Endothelial cell of umbilical vein (primary cell): ENCODE measurements around the gene CCN5. TPM values are rescaled to one million over a fixed set of nuclear protein-coding genes. Genes with fewer than 3 reads are reported as not detected.

ENCODE experiments used
- BruUV-seq: library from RNA; stranded (reverse); fragments of 400-500 nt; replicated peaks from 2 replicates; lab custom pipeline; 2021; lab: Mats Ljungman, UMichigan
- CTCF ChIA-PET: fragments of 300-600, 350-600 bp; sonication (Branson Sonifier 250); formaldehyde crosslinking; loops from one replicate; lab custom pipeline; 2021; ENCODE audit warnings: antibody characterized with exemption, inconsistent platforms; lab: Charles Lee
- POLR2A ChIA-PET: fragments of 300-600, 350-600 bp; sonication (Branson Sonifier 250); formaldehyde crosslinking; loops from one replicate; lab custom pipeline; 2021; ENCODE audit warnings: antibody characterized with exemption, inconsistent platforms; lab: Charles Lee
- DNase-seq: peaks from one replicate; pipeline ENCODE4 v3.0.0-alpha.2; 2011; ENCODE audit warnings: low read depth, low spot score
- FAIRE-seq: peaks from 2 replicates; lab custom pipeline; 2011; peaks lifted over from hg19 to GRCh38; lab: Jason Lieb, UNC
- H2AFZ ChIP-seq: 2 replicates; pipeline ENCODE4 v1.6.0; 2012; ENCODE audit warnings: low read depth, low read length, control low read depth, inconsistent platforms
- H3K27ac ChIP-seq: 2 replicates; pipeline ENCODE4 v1.5.1; 2011; ENCODE audit warnings: low read depth, mild to moderate bottlenecking, control low read depth, low read length, moderate library complexity; ENCODE audit not compliant: insufficient read depth
- H3K27me3 ChIP-seq, 2 experiments: 2 replicates each; pipeline versions ENCODE4 v1.6.0 to v1.6.1; 2011; ENCODE audit warnings: low read length in 2 of 2, mixed read lengths in 1 of 2; ENCODE audit not compliant: control insufficient read depth in 2 of 2, insufficient read depth in 2 of 2
- H3K36me3 ChIP-seq, 2 experiments: 2 replicates in 1 of 2; 3 replicates in 1 of 2; pipeline ENCODE4 v1.5.1; 2011; ENCODE audit warnings: low read length in 2 of 2, mild to moderate bottlenecking in 1 of 2, moderate library complexity in 1 of 2; ENCODE audit not compliant: control insufficient read depth in 2 of 2, insufficient read depth in 2 of 2; ENCODE audit errors: extremely low read depth in 1 of 2
- H3K4me1 ChIP-seq: 3 replicates; pipeline ENCODE4 v1.5.1; 2011; ENCODE audit warnings: mild to moderate bottlenecking, low read length; ENCODE audit not compliant: control insufficient read depth, insufficient read depth; ENCODE audit errors: extremely low read depth
- H3K4me2 ChIP-seq: 2 replicates; pipeline ENCODE4 v1.6.1; 2011; ENCODE audit warnings: low read length, control low read depth, mixed read lengths; ENCODE audit not compliant: insufficient read depth
- H3K4me3 ChIP-seq, 3 experiments: fragments of 200-600 bp in 1 of 3; sonication (generic), shearing (Covaris generic) in 1 of 3; replicated peaks in 1 of 3; 2 replicates each; pipeline ENCODE4 v1.5.1; 2011 to 2016; ENCODE audit warnings: control low read depth in 3 of 3, low read length in 3 of 3, mild to moderate bottlenecking in 2 of 3, inconsistent platforms in 1 of 3, low read depth in 1 of 3, moderate library complexity in 1 of 3; ENCODE audit not compliant: insufficient read depth in 1 of 3
- H3K79me2 ChIP-seq: 2 replicates; pipeline ENCODE4 v1.6.0; 2012; ENCODE audit warnings: low read length, inconsistent platforms; ENCODE audit not compliant: control insufficient read depth, insufficient read depth
- H3K9ac ChIP-seq: replicated peaks from 2 replicates; pipeline ENCODE3; 2011; ENCODE audit warnings: low read length, control low read depth; ENCODE audit not compliant: insufficient read depth; ENCODE audit errors: extremely low read depth
- H3K9me1 ChIP-seq: replicated peaks from 3 replicates; pipeline ENCODE4 v1.6.0; 2011; ENCODE audit warnings: mild to moderate bottlenecking, low read length; ENCODE audit not compliant: control insufficient read depth, insufficient read depth; ENCODE audit errors: extremely low read depth
- H3K9me3 ChIP-seq: replicated peaks from 2 replicates; pipeline ENCODE4 v1.5.1; 2012; ENCODE audit warnings: low read length, inconsistent platforms; ENCODE audit not compliant: control insufficient read depth, insufficient read depth
- H4K20me1 ChIP-seq: replicated peaks from 2 replicates; pipeline ENCODE3; 2011; ENCODE audit warnings: mild to moderate bottlenecking, low read length; ENCODE audit not compliant: control insufficient read depth, insufficient read depth; ENCODE audit errors: extremely low read depth
- EZH2 ChIP-seq: IDR thresholded peaks from 2 replicates; pipeline ENCODE4 v1.6.1; 2012; ENCODE audit warnings: borderline replicate concordance, low read depth, mild to moderate bottlenecking, moderate library complexity, low read length, inconsistent platforms; ENCODE audit not compliant: severe bottlenecking
- JUN ChIP-seq: IDR thresholded peaks from 2 replicates; pipeline ENCODE4 v1.6.1; 2011; ENCODE audit warnings: borderline replicate concordance, low read depth; ENCODE audit not compliant: insufficient read length, insufficient read depth
- POLR2A ChIP-seq: IDR thresholded peaks from 2 replicates; pipeline ENCODE4 v1.6.1; 2012; ENCODE audit warnings: low read depth, mild to moderate bottlenecking, control low read depth, low read length
- POLR2AphosphoS5 ChIP-seq: IDR thresholded peaks from 2 replicates; pipeline ENCODE4 v1.6.1; 2012; ENCODE audit warnings: low read depth, mild to moderate bottlenecking, control low read depth, low read length, moderate library complexity; ENCODE audit not compliant: insufficient read depth
- dilution Hi-C: fragments of 300-500 bp; cut with MboI; formaldehyde crosslinking; loops from one replicate; pipeline ENCODE4 v1.15.0; 2019; ENCODE audit warnings: low sequenced_read_pairs; ENCODE audit not compliant: extremely low pct_ligation_motif_present
- intact Hi-C: fragments of 100-400 bp; cut with micrococcal nuclease; formaldehyde crosslinking; loops from one replicate; pipeline ENCODE4 v1.10.0; 2022
- polyA plus RNA-seq, 4 experiments: library from polyadenylated mRNA; depleted of rRNA in 3 of 4; stranded (reverse) in 3 of 4; unstranded in 1 of 4; fragments of >200 nt; gene quantifications; 2 replicates each; pipeline versions ENCODE4 v1.2.1 to v1.2.3, GENCODE V29; 2011 to 2012; ENCODE audit warnings: missing spikeins in 1 of 4
- total RNA-seq: library from RNA; stranded (reverse); gene quantifications from 2 replicates; pipeline ENCODE4 v1.2.3, GENCODE V29; 2021
- TF ChIP-seq, protein P1 (sequence below): IDR thresholded peaks from 2 replicates; pipeline ENCODE4 v1.6.1; 2011; ENCODE audit not compliant: insufficient read depth, insufficient read length
- TF ChIP-seq, protein P2 (sequence below), 2 donors: IDR thresholded peaks; 1 replicate in 1 of 2; 2 replicates in 1 of 2; pipeline ENCODE4 v1.5.1; 2011; ENCODE audit warnings: low read length in 2 of 2, mild to moderate bottlenecking in 2 of 2, moderate library complexity in 2 of 2, control low read depth in 1 of 2, inconsistent platforms in 1 of 2, low read depth in 1 of 2; ENCODE audit not compliant: insufficient read depth in 1 of 2; ENCODE audit errors: extremely low read depth in 1 of 2

The CCN5 gene
- total and polyA plus RNA-seq, 2 donors (not counting 3 experiments of a cell fraction or from before 2014, with no cell fraction given), result 0.03 TPM; not detected in 1

GRCh38 chr20:44732327-44732726, 17.2 kb downstream of the CCN5 start:
- Histone ChIP-seq H3K27me3 (no peaks in the 10 kb centered on the region), H3K4me2 (no peak overlapping the region), H3K9me1 (no peaks in the 10 kb centered on the region), H2AFZ (peak overlapping the region; percentile 36), H3K4me1 (peaks cover 12% of the 10 kb centered on the region), H3K79me2 (no peaks in the 10 kb centered on the region), H3K36me3 (no peaks in the 10 kb centered on the region), H3K9ac (no peak overlapping the region), H4K20me1 (no peaks in the 10 kb centered on the region), H3K4me3 (no peak overlapping the region), H3K9me3 (no peaks in the 10 kb centered on the region), H3K27ac (no peak overlapping the region)
- intact Hi-C loops, result loop anchor here (5.0 to 10.0 kb wide), 3 partner anchors 198 to 345 kb away; partner anchors contain the start of gene TTPAL
- DNase-seq (no peak), FAIRE-seq (peak; percentile 59)
- ChIA-PET CTCF (interaction anchor here (0.5 to 7.5 kb wide), 16 partner anchors 9 to 1066 kb away, joined by 3 to 310 read pairs (median 5); partner anchors contain the start of genes CCN5 and KCNK15), POLR2A (no interaction called here)
- BruUV-seq, result no TSS peak
- dilution Hi-C loops, result no loop called here
- TF ChIP-seq, protein P1, sequence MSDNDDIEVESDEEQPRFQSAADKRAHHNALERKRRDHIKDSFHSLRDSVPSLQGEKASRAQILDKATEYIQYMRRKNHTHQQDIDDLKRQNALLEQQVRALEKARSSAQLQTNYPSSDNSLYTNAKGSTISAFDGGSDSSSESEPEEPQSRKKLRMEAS, result no peak
- TF ChIP-seq POLR2A, result no peak
- no peak for TF ChIP-seq POLR2AphosphoS5
- no peak for TF ChIP-seq EZH2

DNA sequence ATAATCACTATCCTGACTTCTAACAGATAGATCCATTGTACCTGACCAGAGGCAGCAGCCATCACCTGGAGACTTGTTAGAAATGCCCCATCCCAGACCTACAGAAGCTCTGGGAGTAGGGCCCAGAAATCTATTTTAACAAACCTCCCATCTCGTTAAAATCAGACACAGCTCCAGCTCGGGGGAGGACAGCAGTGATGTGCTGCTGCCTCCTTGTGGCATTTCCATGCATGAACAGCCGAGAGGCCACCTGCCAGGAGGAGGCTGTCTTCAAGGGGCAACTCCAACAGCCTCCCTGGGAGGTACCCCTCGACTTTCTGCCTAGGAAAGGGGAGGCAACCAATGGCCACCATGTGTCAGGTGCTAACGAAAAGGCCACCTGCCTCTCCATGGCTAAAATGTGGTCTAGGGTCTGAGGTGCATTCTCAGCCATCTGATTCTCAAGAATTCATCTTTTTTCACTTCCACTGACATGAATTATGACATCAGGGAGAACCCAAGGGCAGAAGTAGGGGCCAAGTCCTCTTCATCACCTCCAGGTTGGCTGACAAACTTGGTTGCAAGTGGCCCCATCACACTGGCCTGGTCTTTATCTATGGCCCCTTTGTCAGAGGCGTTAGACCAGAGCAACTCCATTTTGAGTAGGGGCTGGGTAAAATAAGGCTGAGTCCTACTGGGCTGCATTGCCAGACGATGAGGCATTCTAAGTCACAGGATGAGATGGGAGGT, 18.3 kb downstream of the CCN5 start:
- intact Hi-C loops, result loop anchor here (1.0 to 10.0 kb wide), 8 partner anchors 48 to 346 kb away; partner anchors contain the start of gene TTPAL
- Histone ChIP-seq H3K4me2 (no peak overlapping the region), H3K36me3 (no peaks in the 10 kb centered on the region), H3K27me3 (no peaks in the 10 kb centered on the region), H3K27ac (no peak overlapping the region), H3K9me1 (no peaks in the 10 kb centered on the region), H3K9me3 (no peaks in the 10 kb centered on the region), H3K4me1 (peaks cover 12% of the 10 kb centered on the region), H4K20me1 (no peaks in the 10 kb centered on the region), H3K4me3 (no peak overlapping the region), H3K79me2 (no peaks in the 10 kb centered on the region), H2AFZ (no peak overlapping the region), H3K9ac (no peak overlapping the region)
- no TSS peak for BruUV-seq
- ChIA-PET CTCF (interaction anchor here (0.6 to 7.5 kb wide), 15 partner anchors 9 to 350 kb away, joined by 3 to 310 read pairs (median 5); partner anchors contain the start of genes CCN5 and KCNK15), POLR2A (no interaction called here)
- FAIRE-seq, result peak; percentile 70
- dilution Hi-C loops, result no loop called here
- DNase-seq, result peak; percentile 74
- TF ChIP-seq JUN, result no peak
- TF ChIP-seq, protein P2, sequence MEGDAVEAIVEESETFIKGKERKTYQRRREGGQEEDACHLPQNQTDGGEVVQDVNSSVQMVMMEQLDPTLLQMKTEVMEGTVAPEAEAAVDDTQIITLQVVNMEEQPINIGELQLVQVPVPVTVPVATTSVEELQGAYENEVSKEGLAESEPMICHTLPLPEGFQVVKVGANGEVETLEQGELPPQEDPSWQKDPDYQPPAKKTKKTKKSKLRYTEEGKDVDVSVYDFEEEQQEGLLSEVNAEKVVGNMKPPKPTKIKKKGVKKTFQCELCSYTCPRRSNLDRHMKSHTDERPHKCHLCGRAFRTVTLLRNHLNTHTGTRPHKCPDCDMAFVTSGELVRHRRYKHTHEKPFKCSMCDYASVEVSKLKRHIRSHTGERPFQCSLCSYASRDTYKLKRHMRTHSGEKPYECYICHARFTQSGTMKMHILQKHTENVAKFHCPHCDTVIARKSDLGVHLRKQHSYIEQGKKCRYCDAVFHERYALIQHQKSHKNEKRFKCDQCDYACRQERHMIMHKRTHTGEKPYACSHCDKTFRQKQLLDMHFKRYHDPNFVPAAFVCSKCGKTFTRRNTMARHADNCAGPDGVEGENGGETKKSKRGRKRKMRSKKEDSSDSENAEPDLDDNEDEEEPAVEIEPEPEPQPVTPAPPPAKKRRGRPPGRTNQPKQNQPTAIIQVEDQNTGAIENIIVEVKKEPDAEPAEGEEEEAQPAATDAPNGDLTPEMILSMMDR (IDR thresholded peaks at IDR 0.05; ENCODE audit: extremely low read depth in 1 of 2, insufficient read depth in 1 of 2, low read depth in 1 of 2, low read length in 2 of 2), result peak; percentile 84 to 92
- no peak for TF ChIP-seq EZH2
